Measurements from ENCODE around the gene PPFIBP1.
"Not testable (repeated sequence)": the region's sequence is repeated elsewhere in the genome, so short reads cannot be mapped to it uniquely, and the experiment has no call there.

GRCh38 chr12:27642892-27643291 lies 118.9 kb downstream of the PPFIBP1 start:
- TF ChIP-seq, protein P1, sequence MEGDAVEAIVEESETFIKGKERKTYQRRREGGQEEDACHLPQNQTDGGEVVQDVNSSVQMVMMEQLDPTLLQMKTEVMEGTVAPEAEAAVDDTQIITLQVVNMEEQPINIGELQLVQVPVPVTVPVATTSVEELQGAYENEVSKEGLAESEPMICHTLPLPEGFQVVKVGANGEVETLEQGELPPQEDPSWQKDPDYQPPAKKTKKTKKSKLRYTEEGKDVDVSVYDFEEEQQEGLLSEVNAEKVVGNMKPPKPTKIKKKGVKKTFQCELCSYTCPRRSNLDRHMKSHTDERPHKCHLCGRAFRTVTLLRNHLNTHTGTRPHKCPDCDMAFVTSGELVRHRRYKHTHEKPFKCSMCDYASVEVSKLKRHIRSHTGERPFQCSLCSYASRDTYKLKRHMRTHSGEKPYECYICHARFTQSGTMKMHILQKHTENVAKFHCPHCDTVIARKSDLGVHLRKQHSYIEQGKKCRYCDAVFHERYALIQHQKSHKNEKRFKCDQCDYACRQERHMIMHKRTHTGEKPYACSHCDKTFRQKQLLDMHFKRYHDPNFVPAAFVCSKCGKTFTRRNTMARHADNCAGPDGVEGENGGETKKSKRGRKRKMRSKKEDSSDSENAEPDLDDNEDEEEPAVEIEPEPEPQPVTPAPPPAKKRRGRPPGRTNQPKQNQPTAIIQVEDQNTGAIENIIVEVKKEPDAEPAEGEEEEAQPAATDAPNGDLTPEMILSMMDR (IDR thresholded peaks at IDR 0.05) = not testable (repeated sequence)
- TF ChIP-seq POLR2A, POLR2AphosphoS5 (IDR thresholded peaks at IDR 0.05): not testable (repeated sequence)

Measured in breast epithelium (tissue), 3 donors.